Measurements from ENCODE around the gene CHGA.

DNA sequence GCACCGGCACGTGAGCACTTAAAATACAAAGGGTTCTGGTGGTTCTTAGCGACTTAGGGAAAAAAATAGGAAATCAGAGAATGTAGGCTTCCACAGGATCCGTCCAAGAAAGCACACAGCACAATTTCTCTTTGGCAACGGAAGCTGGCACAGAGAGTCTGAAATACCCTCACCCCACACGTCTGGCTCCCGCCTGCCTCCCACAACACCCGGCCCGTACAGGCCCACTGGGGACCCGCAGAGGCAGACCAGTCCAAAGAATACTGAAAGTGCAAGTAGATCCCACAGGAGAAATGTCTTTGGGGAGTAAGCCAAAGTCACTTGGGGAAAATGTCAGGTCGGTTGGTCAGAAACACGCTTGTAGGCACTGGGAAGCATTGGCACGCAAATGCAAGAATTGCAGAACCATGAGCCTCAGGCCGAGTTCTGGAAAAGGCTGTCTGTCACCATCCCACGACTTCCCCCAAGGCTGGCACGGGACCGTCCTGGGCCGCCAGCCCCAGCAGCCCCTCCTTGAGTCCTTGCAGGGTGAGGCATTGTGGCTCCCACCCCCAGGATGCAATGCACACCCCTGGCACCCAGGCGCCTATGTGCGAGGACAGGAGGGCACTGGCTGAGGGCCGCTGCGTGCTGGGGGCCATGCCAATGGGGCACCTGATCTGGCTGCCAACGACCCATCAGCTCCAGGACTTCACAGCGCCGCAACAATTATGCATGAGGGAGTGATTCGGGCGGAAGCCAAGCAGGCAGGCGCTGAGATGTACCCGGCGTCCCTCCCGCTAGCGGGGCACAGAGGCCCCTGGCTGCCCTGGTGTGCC is 29.7 kb downstream of the CHGA start:
- TF ChIP-seq, protein P1, sequence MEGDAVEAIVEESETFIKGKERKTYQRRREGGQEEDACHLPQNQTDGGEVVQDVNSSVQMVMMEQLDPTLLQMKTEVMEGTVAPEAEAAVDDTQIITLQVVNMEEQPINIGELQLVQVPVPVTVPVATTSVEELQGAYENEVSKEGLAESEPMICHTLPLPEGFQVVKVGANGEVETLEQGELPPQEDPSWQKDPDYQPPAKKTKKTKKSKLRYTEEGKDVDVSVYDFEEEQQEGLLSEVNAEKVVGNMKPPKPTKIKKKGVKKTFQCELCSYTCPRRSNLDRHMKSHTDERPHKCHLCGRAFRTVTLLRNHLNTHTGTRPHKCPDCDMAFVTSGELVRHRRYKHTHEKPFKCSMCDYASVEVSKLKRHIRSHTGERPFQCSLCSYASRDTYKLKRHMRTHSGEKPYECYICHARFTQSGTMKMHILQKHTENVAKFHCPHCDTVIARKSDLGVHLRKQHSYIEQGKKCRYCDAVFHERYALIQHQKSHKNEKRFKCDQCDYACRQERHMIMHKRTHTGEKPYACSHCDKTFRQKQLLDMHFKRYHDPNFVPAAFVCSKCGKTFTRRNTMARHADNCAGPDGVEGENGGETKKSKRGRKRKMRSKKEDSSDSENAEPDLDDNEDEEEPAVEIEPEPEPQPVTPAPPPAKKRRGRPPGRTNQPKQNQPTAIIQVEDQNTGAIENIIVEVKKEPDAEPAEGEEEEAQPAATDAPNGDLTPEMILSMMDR (IDR thresholded peaks at IDR 0.05), result no peak
- TF ChIP-seq POLR2A (IDR thresholded peaks at IDR 0.05), result no peak
